GM23338 (cell line): ENCODE measurements around the gene CACNA1A. TPM values are rescaled to one million over a fixed set of nuclear protein-coding genes. Genes with fewer than 3 reads are reported as not detected.

Experiments used
- ATAC-seq: fragments of 200-7000 bp; cut with Tn5 transposase; 3 replicates; pipeline ENCODE4 v1.9.1; 2020
- DNase-seq: peaks from one replicate; pipeline ENCODE4 v3.0.0-alpha.2; 2015; ENCODE audit warnings: low spot score
- H2AFZ ChIP-seq: fragments of 200-600 bp; sonication (generic); 2 replicates; pipeline ENCODE4 v1.8.0; 2016; ENCODE audit warnings: antibody characterized with exemption, mild to moderate bottlenecking, moderate library complexity
- H3F3A ChIP-seq: fragments of 200-600 bp; sonication (generic); replicated peaks from 2 replicates; pipeline ENCODE4 v1.8.0; 2017; ENCODE audit warnings: antibody characterized with exemption, mixed run types, low read depth
- H3K27ac ChIP-seq: fragments of 200-600 bp; sonication (generic); 2 replicates; pipeline ENCODE4 v1.6.1; 2016; ENCODE audit warnings: low read depth
- H3K27me3 ChIP-seq: fragments of 200-600 bp; sonication (generic); 2 replicates; pipeline ENCODE4 v1.8.0; 2016; ENCODE audit warnings: mild to moderate bottlenecking, mixed run types, moderate library complexity; ENCODE audit not compliant: insufficient read depth
- H3K36me3 ChIP-seq: fragments of 200-600 bp; sonication (generic); 2 replicates; pipeline ENCODE4 v1.8.0; 2016; ENCODE audit warnings: mild to moderate bottlenecking; ENCODE audit not compliant: insufficient read depth
- H3K4me1 ChIP-seq: fragments of 200-600 bp; sonication (generic); 2 replicates; pipeline ENCODE4 v1.8.0; 2016; ENCODE audit warnings: mild to moderate bottlenecking, moderate library complexity; ENCODE audit not compliant: insufficient read depth
- H3K4me2 ChIP-seq: fragments of 200-600 bp; sonication (generic); 2 replicates; pipeline ENCODE4 v1.7.1; 2017; ENCODE audit warnings: mixed run types
- H3K4me3 ChIP-seq: fragments of 200-600 bp; sonication (generic); 2 replicates; pipeline ENCODE4 v1.6.1; 2016; ENCODE audit warnings: mixed run types
- H3K79me2 ChIP-seq: fragments of 200-600 bp; sonication (generic); replicated peaks from 2 replicates; pipeline ENCODE4 v1.8.0; 2017; ENCODE audit warnings: mild to moderate bottlenecking; ENCODE audit not compliant: insufficient read depth
- H3K9me2 ChIP-seq: fragments of 200-600 bp; sonication (generic); 2 replicates; pipeline ENCODE4 v1.8.0; 2017; ENCODE audit not compliant: insufficient read depth
- H4K20me1 ChIP-seq: fragments of 200-600 bp; sonication (generic); replicated peaks from 2 replicates; pipeline ENCODE4 v1.8.0; 2017; ENCODE audit warnings: mild to moderate bottlenecking; ENCODE audit not compliant: insufficient read depth
- H3K27ac Mint-ChIP-seq: 2 replicates; pipeline ENCODE4 v1.8.0; 2020; ENCODE audit warnings: inconsistent platforms, mild to moderate bottlenecking, moderate library complexity, mixed read lengths
- H3K27me3 Mint-ChIP-seq: 3 replicates; pipeline ENCODE4 v1.8.0; 2022; ENCODE audit warnings: low read depth, mild to moderate bottlenecking, moderate library complexity, mixed read lengths, inconsistent platforms; ENCODE audit not compliant: insufficient read depth, poor library complexity
- H3K36me3 Mint-ChIP-seq: 3 replicates; pipeline ENCODE4 v1.8.0; 2021; ENCODE audit warnings: low read depth, mild to moderate bottlenecking, inconsistent platforms, moderate library complexity, mixed read lengths
- H3K4me1 Mint-ChIP-seq: 3 replicates; pipeline ENCODE4 v1.8.0; 2020; ENCODE audit warnings: mild to moderate bottlenecking, inconsistent platforms, mixed read lengths
- H3K4me3 Mint-ChIP-seq: 3 replicates; pipeline ENCODE4 v1.8.0; 2021; ENCODE audit warnings: moderate library complexity, mild to moderate bottlenecking, inconsistent platforms, mixed read lengths
- H3K9me3 Mint-ChIP-seq: 3 replicates; pipeline ENCODE4 v1.8.0; 2020; ENCODE audit warnings: moderate library complexity, mild to moderate bottlenecking, inconsistent platforms, mixed read lengths
- EZH2 ChIP-seq: fragments of 200-600 bp; sonication (generic); IDR thresholded peaks from one replicate; pipeline ENCODE4 v1.8.0; 2017; ENCODE audit warnings: antibody characterized with exemption, mild to moderate bottlenecking, low read depth; ENCODE audit not compliant: unreplicated experiment
- NANOG ChIP-seq: IDR thresholded peaks from 2 replicates; pipeline ENCODE4 v1.6.1; 2016; ENCODE audit warnings: antibody characterized with exemption, borderline replicate concordance
- POLR2AphosphoS5 ChIP-seq: IDR thresholded peaks from 2 replicates; pipeline ENCODE4 v1.6.1; 2016; ENCODE audit warnings: antibody characterized with exemption, low read depth
- STAT1 ChIP-seq: IDR thresholded peaks from one replicate; pipeline ENCODE4 v1.6.1; 2016; ENCODE audit warnings: antibody characterized with exemption; ENCODE audit not compliant: unreplicated experiment
- ZNF114 ChIP-seq: fragments of 250-450 bp; sonication (Bioruptor Pico); IDR thresholded peaks from 2 replicates; pipeline ENCODE4 v1.5.0; 2020; ENCODE audit warnings: mild to moderate bottlenecking, moderate library complexity
- ZNF331 ChIP-seq: fragments of 250-450 bp; sonication (Bioruptor Pico); IDR thresholded peaks from 2 replicates; pipeline ENCODE4 v1.5.0; 2020; ENCODE audit warnings: low read depth, mild to moderate bottlenecking, moderate library complexity
- polyA plus RNA-seq: library from polyadenylated mRNA; unstranded; fragments of >200 nt; fragmentation: Nextera tagmentation; extraction: Ambion mirVana; gene quantifications from 2 replicates; pipeline ENCODE4 v1.2.1, GENCODE V29; 2016
- total RNA-seq: library from RNA; depleted of rRNA; stranded (reverse); fragments of >200 nt; shearing (Covaris generic); gene quantifications from 2 replicates; pipeline ENCODE4 v1.2.3, GENCODE V29; 2014
- TF ChIP-seq, protein P1 (sequence below), 2 experiments: fragments of 200-600 bp in 1 of 2; sonication (generic) in 1 of 2; conservative IDR thresholded peaks; 2 replicates each; pipeline versions ENCODE4 v1.5.1 to v1.6.1; 2016 to 2017; ENCODE audit warnings: antibody characterized with exemption in 2 of 2, low read depth in 2 of 2, mild to moderate bottlenecking in 2 of 2, moderate library complexity in 1 of 2
- TF ChIP-seq, protein P2 (sequence below): fragments of 250-450 bp; sonication (Bioruptor Pico); IDR thresholded peaks from 2 replicates; pipeline ENCODE4 v1.5.0; 2020; ENCODE audit warnings: mild to moderate bottlenecking, moderate library complexity
- TF ChIP-seq, protein P3 (sequence below): IDR thresholded peaks from one replicate; pipeline ENCODE4 v1.6.1; 2018; ENCODE audit warnings: antibody characterized with exemption; ENCODE audit not compliant: unreplicated experiment
- TF ChIP-seq, protein P4 (sequence below): IDR thresholded peaks from 2 replicates; pipeline ENCODE4 v1.6.1; 2016; ENCODE audit warnings: antibody characterized with exemption

The CACNA1A gene
- total and polyA plus RNA-seq, 2 experiments from 2014 or later, result 7.4 to 20.3 TPM

DNA sequence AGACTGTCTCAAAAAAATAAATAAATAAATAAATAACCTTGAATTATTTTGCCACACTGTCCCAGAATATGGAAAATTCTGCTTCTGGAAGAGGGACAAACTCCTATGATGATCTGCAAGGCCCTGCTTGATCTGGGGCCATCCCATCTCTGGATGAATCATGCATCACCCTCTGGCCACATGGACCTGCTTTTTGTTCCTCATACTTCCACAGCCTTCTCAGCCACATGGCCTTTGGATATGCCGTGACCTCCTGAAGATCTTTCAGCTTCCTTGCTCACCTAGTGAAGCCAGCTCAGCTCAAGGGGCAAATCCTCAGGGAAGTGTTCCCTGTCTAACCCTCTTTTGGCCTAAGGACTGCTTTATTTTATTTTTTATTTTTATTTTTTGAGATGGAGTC, 345.7 kb downstream of the CACNA1A start:
- no peak overlapping the region for H3K4me3 ChIP-seq
- no peaks in the 10 kb centered on the region for H3K27me3 ChIP-seq
- Mint-ChIP-seq H3K27me3 (peaks cover 30% of the 10 kb centered on the region), H3K27ac (no peak overlapping the region), H3K4me3 (no peak overlapping the region), H3K9me3 (no peaks in the 10 kb centered on the region; the same call in 2 of the 3 replicates), H3K36me3 (no peaks in the 10 kb centered on the region), H3K4me1 (peaks cover 40% of the 10 kb centered on the region)
- H3K79me2 ChIP-seq, result peaks cover 19% of the 10 kb centered on the region
- DNase-seq (no peak), ATAC-seq (no peak)
- no peaks in the 10 kb centered on the region for H3K9me2 ChIP-seq
- no peak overlapping the region for H2AFZ ChIP-seq
- H3K27ac ChIP-seq, result no peak overlapping the region
- peaks cover 27% of the 10 kb centered on the region for H3F3A ChIP-seq
- no peaks in the 10 kb centered on the region for H3K36me3 ChIP-seq
- H3K4me1 ChIP-seq, result peaks cover 51% of the 10 kb centered on the region
- H4K20me1 ChIP-seq, result no peaks in the 10 kb centered on the region; the same call in 1 of the 2 replicates
- no peak overlapping the region for H3K4me2 ChIP-seq
- TF ChIP-seq NANOG, result no peak
- TF ChIP-seq ZNF331 (CRISPR knock-in tag), result no peak
- no peak for TF ChIP-seq POLR2AphosphoS5
- TF ChIP-seq, protein P1, sequence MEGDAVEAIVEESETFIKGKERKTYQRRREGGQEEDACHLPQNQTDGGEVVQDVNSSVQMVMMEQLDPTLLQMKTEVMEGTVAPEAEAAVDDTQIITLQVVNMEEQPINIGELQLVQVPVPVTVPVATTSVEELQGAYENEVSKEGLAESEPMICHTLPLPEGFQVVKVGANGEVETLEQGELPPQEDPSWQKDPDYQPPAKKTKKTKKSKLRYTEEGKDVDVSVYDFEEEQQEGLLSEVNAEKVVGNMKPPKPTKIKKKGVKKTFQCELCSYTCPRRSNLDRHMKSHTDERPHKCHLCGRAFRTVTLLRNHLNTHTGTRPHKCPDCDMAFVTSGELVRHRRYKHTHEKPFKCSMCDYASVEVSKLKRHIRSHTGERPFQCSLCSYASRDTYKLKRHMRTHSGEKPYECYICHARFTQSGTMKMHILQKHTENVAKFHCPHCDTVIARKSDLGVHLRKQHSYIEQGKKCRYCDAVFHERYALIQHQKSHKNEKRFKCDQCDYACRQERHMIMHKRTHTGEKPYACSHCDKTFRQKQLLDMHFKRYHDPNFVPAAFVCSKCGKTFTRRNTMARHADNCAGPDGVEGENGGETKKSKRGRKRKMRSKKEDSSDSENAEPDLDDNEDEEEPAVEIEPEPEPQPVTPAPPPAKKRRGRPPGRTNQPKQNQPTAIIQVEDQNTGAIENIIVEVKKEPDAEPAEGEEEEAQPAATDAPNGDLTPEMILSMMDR (conservative IDR thresholded peaks at IDR 0.05; ENCODE audit: low read depth in 2 of 2), result no peak
- TF ChIP-seq STAT1, result no peak
- TF ChIP-seq, protein P2, sequence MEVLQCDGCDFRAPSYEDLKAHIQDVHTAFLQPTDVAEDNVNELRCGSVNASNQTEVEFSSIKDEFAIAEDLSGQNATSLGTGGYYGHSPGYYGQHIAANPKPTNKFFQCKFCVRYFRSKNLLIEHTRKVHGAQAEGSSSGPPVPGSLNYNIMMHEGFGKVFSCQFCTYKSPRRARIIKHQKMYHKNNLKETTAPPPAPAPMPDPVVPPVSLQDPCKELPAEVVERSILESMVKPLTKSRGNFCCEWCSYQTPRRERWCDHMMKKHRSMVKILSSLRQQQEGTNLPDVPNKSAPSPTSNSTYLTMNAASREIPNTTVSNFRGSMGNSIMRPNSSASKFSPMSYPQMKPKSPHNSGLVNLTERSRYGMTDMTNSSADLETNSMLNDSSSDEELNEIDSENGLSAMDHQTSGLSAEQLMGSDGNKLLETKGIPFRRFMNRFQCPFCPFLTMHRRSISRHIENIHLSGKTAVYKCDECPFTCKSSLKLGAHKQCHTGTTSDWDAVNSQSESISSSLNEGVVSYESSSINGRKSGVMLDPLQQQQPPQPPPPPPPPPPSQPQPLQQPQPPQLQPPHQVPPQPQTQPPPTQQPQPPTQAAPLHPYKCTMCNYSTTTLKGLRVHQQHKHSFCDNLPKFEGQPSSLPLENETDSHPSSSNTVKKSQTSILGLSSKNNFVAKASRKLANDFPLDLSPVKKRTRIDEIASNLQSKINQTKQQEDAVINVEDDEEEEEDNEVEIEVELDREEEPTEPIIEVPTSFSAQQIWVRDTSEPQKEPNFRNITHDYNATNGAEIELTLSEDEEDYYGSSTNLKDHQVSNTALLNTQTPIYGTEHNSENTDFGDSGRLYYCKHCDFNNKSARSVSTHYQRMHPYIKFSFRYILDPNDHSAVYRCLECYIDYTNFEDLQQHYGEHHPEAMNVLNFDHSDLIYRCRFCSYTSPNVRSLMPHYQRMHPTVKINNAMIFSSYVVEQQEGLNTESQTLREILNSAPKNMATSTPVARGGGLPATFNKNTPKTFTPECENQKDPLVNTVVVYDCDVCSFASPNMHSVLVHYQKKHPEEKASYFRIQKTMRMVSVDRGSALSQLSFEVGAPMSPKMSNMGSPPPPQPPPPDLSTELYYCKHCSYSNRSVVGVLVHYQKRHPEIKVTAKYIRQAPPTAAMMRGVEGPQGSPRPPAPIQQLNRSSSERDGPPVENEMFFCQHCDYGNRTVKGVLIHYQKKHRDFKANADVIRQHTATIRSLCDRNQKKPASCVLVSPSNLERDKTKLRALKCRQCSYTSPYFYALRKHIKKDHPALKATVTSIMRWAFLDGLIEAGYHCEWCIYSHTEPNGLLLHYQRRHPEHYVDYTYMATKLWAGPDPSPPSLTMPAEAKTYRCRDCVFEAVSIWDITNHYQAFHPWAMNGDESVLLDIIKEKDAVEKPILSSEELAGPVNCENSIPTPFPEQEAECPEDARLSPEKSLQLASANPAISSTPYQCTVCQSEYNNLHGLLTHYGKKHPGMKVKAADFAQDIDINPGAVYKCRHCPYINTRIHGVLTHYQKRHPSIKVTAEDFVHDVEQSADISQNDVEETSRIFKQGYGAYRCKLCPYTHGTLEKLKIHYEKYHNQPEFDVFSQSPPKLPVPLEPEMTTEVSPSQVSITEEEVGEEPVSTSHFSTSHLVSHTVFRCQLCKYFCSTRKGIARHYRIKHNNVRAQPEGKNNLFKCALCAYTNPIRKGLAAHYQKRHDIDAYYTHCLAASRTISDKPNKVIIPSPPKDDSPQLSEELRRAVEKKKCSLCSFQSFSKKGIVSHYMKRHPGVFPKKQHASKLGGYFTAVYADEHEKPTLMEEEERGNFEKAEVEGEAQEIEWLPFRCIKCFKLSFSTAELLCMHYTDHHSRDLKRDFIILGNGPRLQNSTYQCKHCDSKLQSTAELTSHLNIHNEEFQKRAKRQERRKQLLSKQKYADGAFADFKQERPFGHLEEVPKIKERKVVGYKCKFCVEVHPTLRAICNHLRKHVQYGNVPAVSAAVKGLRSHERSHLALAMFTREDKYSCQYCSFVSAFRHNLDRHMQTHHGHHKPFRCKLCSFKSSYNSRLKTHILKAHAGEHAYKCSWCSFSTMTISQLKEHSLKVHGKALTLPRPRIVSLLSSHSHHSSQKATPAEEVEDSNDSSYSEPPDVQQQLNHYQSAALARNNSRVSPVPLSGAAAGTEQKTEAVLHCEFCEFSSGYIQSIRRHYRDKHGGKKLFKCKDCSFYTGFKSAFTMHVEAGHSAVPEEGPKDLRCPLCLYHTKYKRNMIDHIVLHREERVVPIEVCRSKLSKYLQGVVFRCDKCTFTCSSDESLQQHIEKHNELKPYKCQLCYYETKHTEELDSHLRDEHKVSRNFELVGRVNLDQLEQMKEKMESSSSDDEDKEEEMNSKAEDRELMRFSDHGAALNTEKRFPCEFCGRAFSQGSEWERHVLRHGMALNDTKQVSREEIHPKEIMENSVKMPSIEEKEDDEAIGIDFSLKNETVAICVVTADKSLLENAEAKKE (CRISPR knock-in tag), result no peak
- TF ChIP-seq, protein P3, sequence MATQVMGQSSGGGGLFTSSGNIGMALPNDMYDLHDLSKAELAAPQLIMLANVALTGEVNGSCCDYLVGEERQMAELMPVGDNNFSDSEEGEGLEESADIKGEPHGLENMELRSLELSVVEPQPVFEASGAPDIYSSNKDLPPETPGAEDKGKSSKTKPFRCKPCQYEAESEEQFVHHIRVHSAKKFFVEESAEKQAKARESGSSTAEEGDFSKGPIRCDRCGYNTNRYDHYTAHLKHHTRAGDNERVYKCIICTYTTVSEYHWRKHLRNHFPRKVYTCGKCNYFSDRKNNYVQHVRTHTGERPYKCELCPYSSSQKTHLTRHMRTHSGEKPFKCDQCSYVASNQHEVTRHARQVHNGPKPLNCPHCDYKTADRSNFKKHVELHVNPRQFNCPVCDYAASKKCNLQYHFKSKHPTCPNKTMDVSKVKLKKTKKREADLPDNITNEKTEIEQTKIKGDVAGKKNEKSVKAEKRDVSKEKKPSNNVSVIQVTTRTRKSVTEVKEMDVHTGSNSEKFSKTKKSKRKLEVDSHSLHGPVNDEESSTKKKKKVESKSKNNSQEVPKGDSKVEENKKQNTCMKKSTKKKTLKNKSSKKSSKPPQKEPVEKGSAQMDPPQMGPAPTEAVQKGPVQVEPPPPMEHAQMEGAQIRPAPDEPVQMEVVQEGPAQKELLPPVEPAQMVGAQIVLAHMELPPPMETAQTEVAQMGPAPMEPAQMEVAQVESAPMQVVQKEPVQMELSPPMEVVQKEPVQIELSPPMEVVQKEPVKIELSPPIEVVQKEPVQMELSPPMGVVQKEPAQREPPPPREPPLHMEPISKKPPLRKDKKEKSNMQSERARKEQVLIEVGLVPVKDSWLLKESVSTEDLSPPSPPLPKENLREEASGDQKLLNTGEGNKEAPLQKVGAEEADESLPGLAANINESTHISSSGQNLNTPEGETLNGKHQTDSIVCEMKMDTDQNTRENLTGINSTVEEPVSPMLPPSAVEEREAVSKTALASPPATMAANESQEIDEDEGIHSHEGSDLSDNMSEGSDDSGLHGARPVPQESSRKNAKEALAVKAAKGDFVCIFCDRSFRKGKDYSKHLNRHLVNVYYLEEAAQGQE, result no peak
- TF ChIP-seq, protein P4, sequence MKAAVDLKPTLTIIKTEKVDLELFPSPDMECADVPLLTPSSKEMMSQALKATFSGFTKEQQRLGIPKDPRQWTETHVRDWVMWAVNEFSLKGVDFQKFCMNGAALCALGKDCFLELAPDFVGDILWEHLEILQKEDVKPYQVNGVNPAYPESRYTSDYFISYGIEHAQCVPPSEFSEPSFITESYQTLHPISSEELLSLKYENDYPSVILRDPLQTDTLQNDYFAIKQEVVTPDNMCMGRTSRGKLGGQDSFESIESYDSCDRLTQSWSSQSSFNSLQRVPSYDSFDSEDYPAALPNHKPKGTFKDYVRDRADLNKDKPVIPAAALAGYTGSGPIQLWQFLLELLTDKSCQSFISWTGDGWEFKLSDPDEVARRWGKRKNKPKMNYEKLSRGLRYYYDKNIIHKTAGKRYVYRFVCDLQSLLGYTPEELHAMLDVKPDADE, result no peak
- no peak for TF ChIP-seq ZNF114 (CRISPR knock-in tag)
- no peak for TF ChIP-seq EZH2
